Stimulated activated CD8-positive, alpha-beta memory T cell treated with anti-CD3 and anti-CD28 coated beads, Interleukin-15, amount 100 ng/mL, for 24 hours (primary cell): ENCODE data around the gene PSMC4.
"Not testable (repeated sequence)": the region's sequence is repeated elsewhere in the genome, so short reads cannot be mapped to it uniquely, and the experiment has no call there.

ENCODE experiments used
- DNase-seq: peaks from one replicate; pipeline ENCODE4 v3.0.0-alpha.2; 2020; ENCODE audit warnings: low read depth

Gene PSMC4

GRCh38 chr19:39946532-39946931 is 24.4 kb upstream of the PSMC4 start:
- no peak for DNase-seq

GRCh38 chr19:39949026-39949747 is 21.8 kb upstream of the PSMC4 start:
- DNase-seq: no peak

DNA sequence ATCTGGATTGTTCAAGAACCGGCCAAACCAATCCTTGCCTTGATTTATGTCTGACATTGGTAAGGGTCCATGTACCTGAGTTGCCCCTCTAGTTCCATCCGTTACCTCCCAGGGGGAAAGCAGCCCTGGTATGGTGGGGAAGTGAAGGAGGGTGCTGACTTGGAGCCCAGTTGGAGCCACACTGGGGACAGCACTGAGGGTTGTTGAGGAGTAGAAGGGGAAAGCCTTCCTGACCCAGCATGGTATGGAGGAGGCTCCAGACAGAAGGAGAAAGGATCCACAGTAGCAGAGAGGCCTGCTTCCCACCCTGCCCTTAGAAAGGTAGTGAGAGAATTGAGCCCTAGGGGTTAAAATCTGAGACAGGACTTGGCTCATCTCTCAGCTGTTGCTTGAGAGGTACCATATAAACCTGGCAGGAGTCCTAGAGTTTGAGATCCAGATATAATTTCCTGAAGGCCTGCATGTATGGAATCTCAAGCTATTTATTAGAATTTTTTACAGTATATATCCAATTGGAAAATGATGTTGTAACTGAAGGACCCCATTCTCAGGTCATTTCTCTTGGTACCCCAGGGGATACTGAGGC is 19.8 kb upstream of the PSMC4 start:
- DNase-seq: no peak

DNA sequence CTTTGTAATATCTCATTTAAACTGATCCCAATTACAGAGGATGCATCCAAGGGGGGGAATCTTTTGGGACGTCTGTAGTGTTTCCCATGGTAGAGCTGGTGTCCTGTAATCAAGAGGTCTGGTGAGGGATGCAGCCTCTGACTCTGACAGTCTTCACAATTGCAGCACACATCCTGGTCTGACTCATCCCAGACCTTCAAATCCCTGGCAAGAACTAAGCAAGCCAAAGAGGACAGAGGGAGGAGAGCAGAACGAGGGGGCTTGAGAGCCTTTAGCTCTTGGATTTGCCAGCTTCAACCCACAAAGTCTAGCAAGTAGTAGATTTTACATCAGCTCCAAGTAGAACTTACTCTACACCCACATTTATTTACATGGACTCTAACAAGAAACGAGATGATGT is 19.3 kb upstream of the PSMC4 start:
- DNase-seq: no peak

DNA sequence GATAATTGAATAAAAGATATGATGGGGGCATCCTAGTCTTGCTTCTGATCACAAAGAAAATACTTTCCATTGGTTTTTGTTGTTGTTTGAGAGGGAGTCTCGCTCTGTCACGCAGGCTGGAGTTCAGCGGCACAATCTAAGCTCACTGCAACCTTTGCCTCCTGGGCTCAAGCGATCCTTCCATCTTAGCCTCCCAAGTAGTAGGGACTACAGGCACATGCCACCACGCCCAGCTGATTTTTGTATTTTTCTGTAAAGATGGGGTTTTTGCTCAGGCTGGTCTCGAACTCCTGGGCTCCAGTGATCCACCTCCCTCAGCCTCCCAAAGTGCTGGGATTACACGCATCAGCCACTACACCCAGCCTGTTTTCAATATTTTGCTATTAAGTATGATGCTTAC is 17.1 kb upstream of the PSMC4 start:
- no peak for DNase-seq

- not testable (repeated sequence) for DNase-seq
Observed at GRCh38 chr19:39957886-39958285, 13.1 kb upstream of the PSMC4 start.

- DNase-seq: not testable (repeated sequence)
Observed at GRCh38 chr19:39958942-39959341, 12.0 kb upstream of the PSMC4 start.

DNA sequence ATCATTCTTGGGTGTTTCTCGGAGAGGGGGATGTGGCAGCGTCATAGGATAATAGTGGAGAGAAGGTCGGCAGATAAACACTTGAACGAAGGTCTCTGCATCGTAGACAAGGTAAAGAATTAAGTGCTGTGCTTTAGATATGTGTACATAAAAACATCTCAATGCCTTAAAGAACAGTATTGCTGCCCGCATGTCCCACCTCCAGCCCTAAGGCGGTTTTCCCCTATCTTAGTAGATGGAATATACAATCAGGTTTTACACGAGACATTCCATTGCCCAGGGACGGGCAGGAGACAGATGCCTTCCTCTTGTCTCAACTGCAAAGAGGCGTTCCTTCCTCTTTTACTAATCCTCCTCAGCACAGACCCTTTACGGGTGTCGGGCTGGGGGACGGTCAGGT is 11.6 kb upstream of the PSMC4 start:
- not testable (repeated sequence) for DNase-seq

DNA sequence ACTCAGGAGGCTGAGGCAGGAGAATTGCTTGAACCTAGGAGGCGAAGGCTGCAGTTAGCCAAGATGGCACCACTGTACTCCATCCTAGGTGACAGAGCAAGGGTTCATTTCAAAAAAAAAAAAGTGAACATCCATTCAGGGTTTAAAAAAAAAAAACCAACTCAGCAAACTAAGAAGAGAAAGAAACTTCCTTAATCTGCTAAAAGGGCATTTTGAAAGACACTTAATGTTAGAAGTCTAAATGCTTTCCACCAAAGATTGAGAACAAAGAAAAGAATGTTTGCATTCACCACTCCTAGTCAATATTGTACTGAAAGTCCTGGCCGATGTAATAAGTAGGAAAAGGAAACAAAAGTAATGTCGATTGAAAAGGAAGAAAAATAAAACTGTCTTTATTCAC is 7.1 kb upstream of the PSMC4 start:
- DNase-seq: no peak

- no peak for DNase-seq
Observed at GRCh38 chr19:39966617-39967016, 4.3 kb upstream of the PSMC4 start.

GRCh38 chr19:39967561-39967960 is 3.4 kb upstream of the PSMC4 start:
- DNase-seq: no peak

DNA sequence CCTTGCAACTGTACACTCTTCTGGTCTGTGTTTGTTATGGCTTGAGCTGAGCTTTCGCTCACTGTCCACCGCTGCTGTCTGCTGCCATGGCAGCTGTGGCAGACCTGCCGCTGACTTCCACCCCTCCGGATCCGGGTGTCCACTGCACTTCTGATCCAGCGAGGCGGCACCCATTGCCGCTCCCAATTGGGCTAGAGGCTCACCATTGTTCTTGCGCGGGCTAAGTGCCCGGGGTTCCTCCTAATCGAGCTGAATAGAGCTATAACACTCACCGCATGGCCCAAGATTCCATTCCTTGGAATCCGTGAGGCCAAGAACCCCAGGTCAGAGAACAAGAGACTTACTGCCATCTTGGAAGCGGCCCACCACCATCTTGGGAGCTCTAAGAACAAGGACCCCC is 2.2 kb upstream of the PSMC4 start:
- DNase-seq: no peak

DNA sequence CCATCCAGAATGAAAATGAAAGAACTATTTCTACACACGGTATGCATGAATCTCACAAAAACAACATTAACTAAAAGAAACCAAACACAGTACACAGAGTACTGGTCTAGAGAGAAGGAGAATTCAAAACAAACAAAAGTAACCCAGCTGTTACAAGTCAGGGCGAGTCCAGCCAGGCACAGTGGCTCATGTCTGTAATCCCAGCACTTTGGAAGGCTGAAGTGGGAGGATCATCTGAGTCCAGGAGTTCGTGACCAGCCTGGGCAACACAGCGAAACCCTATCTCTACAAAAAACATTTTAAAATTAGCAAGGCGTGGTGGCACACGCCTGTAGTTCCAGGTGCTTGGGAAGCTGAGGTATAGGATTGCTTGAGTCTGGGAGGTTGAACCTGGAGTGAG is 1.7 kb upstream of the PSMC4 start:
- DNase-seq: no peak

GRCh38 chr19:39969681-39970424 is 1.1 kb upstream of the PSMC4 start:
- no peak for DNase-seq

DNA sequence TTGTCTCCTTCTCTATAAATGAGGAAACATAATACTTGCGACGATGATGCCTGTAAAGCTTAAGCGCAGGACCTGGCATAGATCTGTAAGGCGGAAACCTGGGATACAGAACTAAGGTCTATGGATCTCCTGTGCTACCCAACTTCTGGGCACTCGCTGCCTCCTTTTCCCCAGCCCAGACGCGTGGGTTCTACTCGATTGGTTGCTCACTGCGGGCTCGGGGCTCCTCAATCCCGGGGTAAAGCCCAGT is 615 bp upstream of the PSMC4 start:
- DNase-seq: no peak

DNA sequence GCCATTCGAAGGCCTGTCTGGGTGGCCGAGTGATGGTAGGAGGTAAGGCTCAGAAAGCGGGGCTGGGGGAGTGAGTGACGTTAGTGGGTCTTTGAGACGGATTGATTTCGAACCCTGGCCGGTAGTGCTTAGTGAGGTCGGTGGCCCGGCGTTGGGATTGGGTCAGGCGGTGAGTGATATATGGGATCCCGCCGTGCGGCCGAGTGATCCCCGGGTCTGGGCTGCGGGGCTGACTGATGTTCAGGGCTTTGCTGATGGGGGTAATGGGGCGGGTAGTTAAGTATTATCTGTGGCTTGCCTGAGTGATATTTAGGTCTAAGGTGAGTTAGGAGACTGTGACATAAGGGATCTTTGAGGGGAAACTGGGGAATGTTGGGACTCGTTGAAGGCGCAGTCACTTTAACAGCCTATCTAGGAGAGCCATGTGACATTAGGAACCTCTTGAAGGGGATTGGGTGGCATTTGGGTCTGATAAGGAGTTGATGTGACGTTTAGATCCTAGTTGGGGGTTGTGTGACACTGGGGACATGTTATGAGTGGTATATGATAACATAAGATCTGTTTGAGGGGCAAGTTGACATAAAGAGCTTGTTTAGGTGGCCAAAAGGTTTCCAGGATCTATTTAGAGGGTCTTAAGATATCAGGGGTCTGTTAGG is 543 bp downstream of the PSMC4 start:
- DNase-seq: no peak

DNA sequence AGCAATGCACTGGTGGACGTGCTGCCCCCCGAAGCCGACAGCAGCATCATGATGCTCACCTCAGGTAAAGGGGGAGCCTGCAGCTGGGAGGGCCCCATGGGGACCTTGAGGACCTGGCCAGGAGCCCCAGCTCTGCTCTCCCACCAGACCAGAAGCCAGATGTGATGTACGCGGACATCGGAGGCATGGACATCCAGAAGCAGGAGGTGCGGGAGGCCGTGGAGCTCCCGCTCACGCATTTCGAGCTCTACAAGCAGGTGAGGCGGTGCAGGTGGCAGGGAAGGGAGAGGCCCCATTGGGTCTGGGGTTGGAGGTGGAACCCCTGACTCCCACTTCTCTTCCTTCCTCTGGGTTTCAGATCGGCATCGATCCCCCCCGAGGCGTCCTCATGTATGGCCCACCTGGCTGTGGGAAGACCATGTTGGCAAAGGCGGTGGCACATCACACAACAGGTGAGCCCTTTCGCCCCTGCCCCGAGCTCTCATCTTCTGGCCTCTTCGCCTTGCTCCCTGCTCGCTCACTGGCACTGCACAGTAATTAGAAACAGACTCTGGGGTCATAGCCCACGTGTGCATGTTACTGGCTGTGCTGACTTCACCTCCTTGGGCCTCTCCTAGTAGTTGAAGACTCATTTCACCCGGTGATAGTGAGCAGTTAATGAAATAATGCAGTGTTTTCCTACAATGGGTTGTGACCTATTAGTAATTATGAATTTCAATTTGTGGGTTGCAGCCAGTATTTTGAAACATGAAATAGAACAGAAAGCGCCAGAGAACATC is 3.6 kb downstream of the PSMC4 start:
- DNase-seq: no peak

DNA sequence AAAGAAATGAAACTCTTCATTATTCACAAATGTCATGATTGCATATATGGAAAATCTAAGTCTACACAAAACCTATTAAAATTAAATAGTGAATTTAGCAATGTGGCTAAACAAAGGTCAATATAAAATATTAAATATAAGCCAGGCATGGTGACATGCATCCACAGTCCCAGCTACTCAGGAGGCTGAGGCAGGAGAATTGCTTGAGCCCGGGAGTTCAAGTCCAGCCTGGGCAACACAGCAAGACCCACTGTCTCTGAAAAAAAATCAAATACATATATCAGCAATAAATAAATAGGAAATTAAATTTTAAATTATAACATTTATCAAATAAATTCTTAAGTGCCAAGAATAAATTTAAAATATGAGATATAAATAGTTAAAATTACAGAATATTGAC is 11.9 kb downstream of the PSMC4 start:
- DNase-seq: no peak

DNA sequence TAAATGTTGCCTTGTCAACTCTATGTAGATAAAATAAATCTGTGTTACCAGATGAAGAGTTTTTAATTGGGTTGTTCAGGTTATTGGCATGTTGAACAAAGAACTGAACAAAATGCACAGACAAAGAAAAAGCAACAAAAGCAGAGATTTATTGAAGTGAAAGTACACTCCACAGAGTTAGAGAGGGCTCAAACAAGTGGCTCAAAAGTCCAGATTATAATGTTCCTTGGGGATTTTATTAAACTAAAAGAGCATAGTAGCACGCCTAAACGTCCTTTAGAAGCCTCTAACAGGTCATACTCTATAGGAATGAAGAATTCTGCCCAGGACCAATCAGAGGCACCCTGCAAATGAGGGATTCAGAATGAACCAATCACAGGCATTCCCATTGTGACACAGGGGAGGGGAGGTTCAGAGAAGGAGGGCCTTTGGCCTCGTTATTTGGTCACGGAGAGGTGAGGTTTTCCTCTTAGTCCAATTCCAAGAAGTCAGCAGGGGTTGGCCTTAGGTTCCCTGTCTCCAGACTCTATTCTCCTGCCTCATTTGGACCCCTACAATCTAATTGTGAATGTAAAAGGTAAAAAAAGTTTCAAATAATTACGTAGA is 12.8 kb downstream of the PSMC4 start:
- DNase-seq: no peak

- DNase-seq: no peak
Observed at GRCh38 chr19:39986643-39987042, 15.7 kb downstream of the PSMC4 start.

- no peak for DNase-seq
Observed at GRCh38 chr19:39987167-39987566, 16.2 kb downstream of the PSMC4 start.

- no peak for DNase-seq
Observed at GRCh38 chr19:39987596-39987995, 16.6 kb downstream of the PSMC4 start.
